Peyer's patch (tissue), 4 donors: ENCODE results near the gene UBE2L5. TPM values are rescaled to one million over a fixed set of nuclear protein-coding genes. Genes with fewer than 3 reads are reported as not detected.
A peak's percentile ranks its signal among the peaks of the same experiment; 100 is the strongest.

ENCODE experiments used
- DNase-seq, 3 donors: peaks; one replicate each; pipeline ENCODE4 v3.0.0-alpha.2; 2017 to 2019
- H3K27ac ChIP-seq, 4 donors: fragments of 200-600 bp; sonication (generic); one replicate each; pipeline ENCODE4 v1.5.1; 2016 to 2019
- H3K27me3 ChIP-seq, 2 donors: fragments of 200-600 bp; sonication (generic); one replicate each; pipeline ENCODE4 v1.5.1; 2019
- H3K36me3 ChIP-seq, 3 donors: fragments of 200-600 bp; sonication (generic); one replicate each; pipeline ENCODE4 v1.5.1; 2016 to 2019
- H3K4me1 ChIP-seq, 4 donors: fragments of 200-600 bp; sonication (generic); one replicate each; pipeline ENCODE4 v1.5.1; 2016 to 2019
- H3K4me3 ChIP-seq, 4 donors: fragments of 200-600 bp; sonication (generic); 1 replicate in 3 of 4; 2 replicates in 1 of 4; pipeline ENCODE4 v1.5.1; 2016 to 2019; ENCODE audit warnings: mild to moderate bottlenecking in 1 of 4
- H3K9me3 ChIP-seq, 4 donors: fragments of 200-600 bp; sonication (generic); one replicate each; pipeline ENCODE4 v1.5.1; 2016 to 2019; ENCODE audit warnings: mild to moderate bottlenecking in 1 of 4
- POLR2A ChIP-seq, 2 donors: fragments of 450-650 bp; IDR thresholded peaks; one replicate each; pipeline ENCODE4 v1.5.1; 2017; ENCODE audit warnings: antibody characterized with exemption in 2 of 2, mild to moderate bottlenecking in 2 of 2, moderate library complexity in 2 of 2
- total RNA-seq, 4 donors: library from RNA; depleted of rRNA; stranded (reverse); fragments of >200 nt; gene quantifications; one replicate each; pipeline ENCODE4 v1.1.0, GENCODE V29; 2016
- TF ChIP-seq, protein P1 (sequence below), 6 experiments: fragments of 450-650 bp in 4 of 6; fragments of 200-600 bp in 2 of 6; sonication (generic) in 1 of 6; IDR thresholded peaks; one replicate each; pipeline ENCODE4 v1.5.1; 2017 to 2019; ENCODE audit warnings: antibody characterized with exemption in 6 of 6, mild to moderate bottlenecking in 3 of 6, moderate library complexity in 1 of 6

The UBE2L5 gene
- total RNA-seq, 4 donors from 2014 or later, result not detected

GRCh38 chr13:30421093-30422053, 920 bp upstream of the UBE2L5 start:
- TF ChIP-seq, protein P1, sequence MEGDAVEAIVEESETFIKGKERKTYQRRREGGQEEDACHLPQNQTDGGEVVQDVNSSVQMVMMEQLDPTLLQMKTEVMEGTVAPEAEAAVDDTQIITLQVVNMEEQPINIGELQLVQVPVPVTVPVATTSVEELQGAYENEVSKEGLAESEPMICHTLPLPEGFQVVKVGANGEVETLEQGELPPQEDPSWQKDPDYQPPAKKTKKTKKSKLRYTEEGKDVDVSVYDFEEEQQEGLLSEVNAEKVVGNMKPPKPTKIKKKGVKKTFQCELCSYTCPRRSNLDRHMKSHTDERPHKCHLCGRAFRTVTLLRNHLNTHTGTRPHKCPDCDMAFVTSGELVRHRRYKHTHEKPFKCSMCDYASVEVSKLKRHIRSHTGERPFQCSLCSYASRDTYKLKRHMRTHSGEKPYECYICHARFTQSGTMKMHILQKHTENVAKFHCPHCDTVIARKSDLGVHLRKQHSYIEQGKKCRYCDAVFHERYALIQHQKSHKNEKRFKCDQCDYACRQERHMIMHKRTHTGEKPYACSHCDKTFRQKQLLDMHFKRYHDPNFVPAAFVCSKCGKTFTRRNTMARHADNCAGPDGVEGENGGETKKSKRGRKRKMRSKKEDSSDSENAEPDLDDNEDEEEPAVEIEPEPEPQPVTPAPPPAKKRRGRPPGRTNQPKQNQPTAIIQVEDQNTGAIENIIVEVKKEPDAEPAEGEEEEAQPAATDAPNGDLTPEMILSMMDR (IDR thresholded peaks at IDR 0.05), result no peak
- peak; percentile 45 to 55 for TF ChIP-seq POLR2A (IDR thresholded peaks at IDR 0.05)

DNA sequence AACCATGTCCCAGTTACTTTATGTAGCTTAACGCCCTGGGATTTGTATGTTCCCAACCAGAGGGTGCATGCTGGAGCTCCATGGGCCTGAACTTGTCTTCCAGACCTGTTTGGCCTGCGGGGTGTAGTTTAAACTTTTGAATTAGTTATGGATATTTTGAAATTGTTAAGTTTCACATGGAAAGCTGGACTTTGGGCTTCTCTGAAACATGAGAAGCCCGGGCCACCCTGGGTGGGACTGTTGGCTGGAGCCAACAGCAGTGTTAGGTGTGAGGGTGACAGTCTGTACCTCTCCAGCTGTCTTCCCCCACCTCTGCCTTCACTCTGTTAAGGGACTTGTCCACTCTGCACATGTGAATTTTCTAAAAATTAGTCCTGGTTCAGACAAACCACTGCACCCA, 1.6 kb downstream of the UBE2L5 start:
- H3K36me3 ChIP-seq, result no peaks in the 10 kb centered on the region
- no peak overlapping the region for H3K27ac ChIP-seq
- no peaks in the 10 kb centered on the region for H3K9me3 ChIP-seq
- no peaks in the 10 kb centered on the region for H3K27me3 ChIP-seq
- peaks cover 0 to 4% (median 2%) of the 10 kb centered on the region in 4 donors for H3K4me1 ChIP-seq
- no peak for DNase-seq
- TF ChIP-seq, protein P1 (IDR thresholded peaks at IDR 0.05), result no peak
- no peak for TF ChIP-seq POLR2A (IDR thresholded peaks at IDR 0.05)
- no peak overlapping the region for H3K4me3 ChIP-seq

More at GRCh38 chr13:30421093-30422053, 920 bp upstream of the UBE2L5 start:
- Histone ChIP-seq H3K27me3 (no peaks in the 10 kb centered on the region), H3K9me3 (no peaks in the 10 kb centered on the region), H3K4me1 (peaks cover 0 to 4% (median 2%) of the 10 kb centered on the region in 4 donors), H3K4me3 (peak overlapping the region; percentile 58 to 64 (median 62)), H3K27ac (peak overlapping the region; percentile 74 to 90 (median 86)), H3K36me3 (no peaks in the 10 kb centered on the region)
- peak; percentile 64 to 85 (median 82) for DNase-seq

- H3K36me3 ChIP-seq, result no peaks in the 10 kb centered on the region
- H3K27me3 ChIP-seq, result no peaks in the 10 kb centered on the region
- TF ChIP-seq, protein P1 (IDR thresholded peaks at IDR 0.05), result no peak
- no peak for TF ChIP-seq POLR2A (IDR thresholded peaks at IDR 0.05)
- H3K9me3 ChIP-seq, result no peaks in the 10 kb centered on the region
- H3K27ac ChIP-seq, result no peak overlapping the region
- no peak overlapping the region for H3K4me3 ChIP-seq
- no peak for DNase-seq
- H3K4me1 ChIP-seq, result peaks cover 0 to 3% (median 0%) of the 10 kb centered on the region in 4 donors
These were observed 6.9 kb downstream of the UBE2L5 start for GRCh38 chr13:30429235-30429634.

DNA sequence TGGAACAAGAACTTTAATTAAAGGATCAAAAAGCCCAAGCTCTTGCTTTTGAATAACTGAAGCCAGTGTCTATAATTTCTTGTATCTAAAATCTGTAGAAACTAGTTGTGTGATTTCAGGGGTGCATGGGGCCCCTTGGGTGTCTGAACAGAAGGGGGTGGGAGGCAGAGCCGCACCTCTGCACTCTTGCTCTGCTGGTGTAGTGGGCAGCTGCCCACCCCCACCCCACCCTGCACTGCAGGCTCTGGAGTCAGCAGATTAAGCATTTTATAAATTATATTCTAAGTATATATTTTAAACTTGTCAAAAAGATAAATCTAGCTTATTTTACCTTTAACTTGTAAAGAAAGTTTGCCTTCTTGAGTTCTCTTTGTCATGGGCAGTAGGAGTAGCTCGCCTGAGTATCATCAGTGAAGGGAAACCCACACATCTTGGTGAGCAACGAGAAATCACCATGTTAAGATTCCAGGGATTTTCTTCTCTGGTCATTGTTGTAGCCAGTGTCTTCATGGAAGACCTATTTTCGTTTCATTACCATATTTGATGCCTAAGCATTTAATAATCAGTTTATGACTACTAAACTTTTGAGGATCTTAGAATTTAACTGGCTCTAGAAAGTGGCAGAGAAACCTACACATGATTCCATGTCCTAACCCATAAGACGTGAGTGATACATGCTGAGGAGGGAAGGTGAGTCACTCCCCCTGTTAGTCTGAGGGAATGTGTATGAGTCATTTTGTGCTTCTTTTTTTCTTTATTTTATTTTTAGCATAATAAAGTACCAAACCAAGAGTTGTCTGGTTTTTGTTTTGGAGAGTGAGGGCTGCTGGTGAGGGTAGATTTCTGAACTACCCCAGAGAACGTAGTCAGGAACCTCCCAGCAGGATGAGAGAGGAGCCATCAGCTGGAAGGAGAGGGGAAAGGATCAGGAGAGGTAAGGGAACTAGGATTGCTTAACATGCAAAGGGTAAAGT, 7.7 kb downstream of the UBE2L5 start:
- Histone ChIP-seq H3K36me3 (no peaks in the 10 kb centered on the region), H3K9me3 (no peaks in the 10 kb centered on the region), H3K4me3 (no peak overlapping the region), H3K4me1 (peaks cover 0 to 3% (median 0%) of the 10 kb centered on the region in 4 donors), H3K27me3 (no peaks in the 10 kb centered on the region), H3K27ac (no peak overlapping the region)
- DNase-seq, result no peak
- no peak for TF ChIP-seq POLR2A (IDR thresholded peaks at IDR 0.05)
- TF ChIP-seq, protein P1 (IDR thresholded peaks at IDR 0.05), result no peak

DNA sequence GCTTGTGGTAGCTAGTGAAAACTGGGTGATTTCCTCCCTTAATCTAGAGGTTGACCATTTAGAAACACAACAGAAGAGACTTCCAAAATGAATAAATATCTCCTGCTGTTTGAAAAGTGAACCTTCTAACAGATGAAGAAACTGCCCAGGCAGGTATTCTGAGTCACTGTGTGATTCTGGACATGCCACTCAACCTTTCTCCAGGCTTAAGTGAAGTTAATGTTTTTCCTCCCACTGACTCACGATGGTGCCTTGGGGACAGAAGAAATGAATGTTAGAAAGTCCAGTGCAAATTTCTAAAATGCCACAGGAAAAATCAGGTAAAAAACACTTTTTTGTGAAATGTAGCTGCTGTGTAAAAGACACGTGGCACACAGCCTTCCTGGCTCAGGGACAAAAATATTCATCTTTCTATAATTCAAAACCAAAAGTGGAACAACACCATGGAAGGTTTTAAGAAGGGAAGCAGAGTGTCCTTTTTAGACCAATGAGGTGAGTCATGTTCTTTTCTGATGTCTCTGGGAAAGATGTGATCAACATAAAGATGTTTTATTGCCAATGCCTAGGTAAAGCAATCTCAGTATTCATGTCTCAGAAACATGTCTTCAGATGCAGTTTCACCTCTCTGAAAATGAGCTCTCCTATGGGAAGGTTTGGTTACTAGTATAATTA, 9.1 kb downstream of the UBE2L5 start:
- no peaks in the 10 kb centered on the region for H3K27me3 ChIP-seq
- no peak overlapping the region for H3K27ac ChIP-seq
- H3K36me3 ChIP-seq, result no peaks in the 10 kb centered on the region
- H3K4me1 ChIP-seq, result peaks cover 0 to 3% (median 0%) of the 10 kb centered on the region in 4 donors
- no peak overlapping the region for H3K4me3 ChIP-seq
- DNase-seq, result no peak
- TF ChIP-seq, protein P1 (IDR thresholded peaks at IDR 0.05), result no peak
- no peak for TF ChIP-seq POLR2A (IDR thresholded peaks at IDR 0.05)
- H3K9me3 ChIP-seq, result no peaks in the 10 kb centered on the region
